PC-9 (cell line): ENCODE data around the gene FGF11. TPM values are rescaled to one million over a fixed set of nuclear protein-coding genes. Genes with fewer than 3 reads are reported as not detected.
A peak's percentile ranks its signal among the peaks of the same experiment; 100 is the strongest.

ENCODE experiments used
- BruUV-seq: library from RNA; stranded (reverse); fragments of 400-500 nt; replicated peaks from 2 replicates; lab custom pipeline; 2021; lab: Mats Ljungman, UMichigan
- CTCF ChIA-PET: fragments of 300-600 bp; sonication (Branson Sonifier 250); formaldehyde crosslinking; loops from one replicate; lab custom pipeline; 2022; ENCODE audit warnings: antibody characterized with exemption; lab: Charles Lee
- POLR2A ChIA-PET: fragments of 300-600 bp; sonication (Branson Sonifier 250); formaldehyde crosslinking; loops from one replicate; lab custom pipeline; 2022; ENCODE audit warnings: antibody characterized with exemption; ENCODE audit not compliant: unreplicated experiment; lab: Charles Lee
- DNase-seq, 2 experiments: peaks; one replicate each; pipeline versions ENCODE4 v3.0.0 to v3.0.0-alpha.2; 2015 to 2022; ENCODE audit warnings: mixed read lengths in 1 of 2
- H2AFZ ChIP-seq: fragments of 200-600 bp; sonication (generic); 2 replicates; pipeline ENCODE4 v1.8.1; 2017; ENCODE audit warnings: antibody characterized with exemption
- H3F3A ChIP-seq: fragments of 200-600 bp; sonication (generic); 2 replicates; pipeline ENCODE4 v1.8.1; 2017; ENCODE audit warnings: antibody characterized with exemption, mild to moderate bottlenecking, low read depth; ENCODE audit not compliant: insufficient read depth
- H3K27ac ChIP-seq: fragments of 200-600 bp; sonication (generic); 2 replicates; pipeline ENCODE4 v1.6.1; 2016; ENCODE audit warnings: mixed run types
- H3K27me3 ChIP-seq: fragments of 200-600 bp; sonication (generic); 2 replicates; pipeline ENCODE4 v1.6.1; 2016; ENCODE audit warnings: low read depth, mixed run types; ENCODE audit not compliant: insufficient read depth
- H3K36me3 ChIP-seq: fragments of 200-600 bp; sonication (generic); 2 replicates; pipeline ENCODE4 v1.6.1; 2016; ENCODE audit warnings: low read depth, mixed run types
- H3K4me1 ChIP-seq: fragments of 200-600 bp; sonication (generic); replicated peaks from 2 replicates; pipeline ENCODE4 v1.6.1; 2016; ENCODE audit warnings: mixed run types; ENCODE audit not compliant: insufficient read depth
- H3K4me2 ChIP-seq: fragments of 200-600 bp; sonication (generic); 2 replicates; pipeline ENCODE4 v1.6.1; 2017; ENCODE audit warnings: mixed run types
- H3K4me3 ChIP-seq: fragments of 200-600 bp; sonication (generic); 2 replicates; pipeline ENCODE4 v1.6.1; 2016; ENCODE audit warnings: mixed run types
- H3K79me2 ChIP-seq: fragments of 200-600 bp; sonication (generic); 2 replicates; pipeline ENCODE4 v1.6.1; 2017; ENCODE audit warnings: low read depth, mixed run types
- H3K9me2 ChIP-seq: fragments of 200-600 bp; sonication (generic); 2 replicates; pipeline ENCODE4 v1.8.1; 2017; ENCODE audit warnings: mild to moderate bottlenecking; ENCODE audit not compliant: insufficient read depth
- H3K9me3 ChIP-seq: fragments of 200-600 bp; sonication (generic); 2 replicates; pipeline ENCODE4 v1.8.1; 2016; ENCODE audit warnings: low read depth; ENCODE audit not compliant: insufficient read depth
- H4K20me1 ChIP-seq: fragments of 200-600 bp; sonication (generic); 2 replicates; pipeline ENCODE4 v1.8.1; 2017; ENCODE audit not compliant: insufficient read depth
- CTCF ChIP-seq: fragments of 200-600 bp; sonication (generic); conservative IDR thresholded peaks from 2 replicates; pipeline ENCODE4 v1.6.1; 2017; ENCODE audit warnings: mixed run types, antibody characterized with exemption, mild to moderate bottlenecking, moderate library complexity
- EZH2 ChIP-seq: fragments of 200-600 bp; sonication (generic); IDR thresholded peaks from 2 replicates; pipeline ENCODE4 v1.8.0; 2017; ENCODE audit warnings: antibody characterized with exemption, low read depth
- intact Hi-C: fragments of 100-400 bp; cut with micrococcal nuclease; formaldehyde crosslinking; loops from one replicate; pipeline ENCODE4 v1.10.0; 2022; ENCODE audit not compliant: unreplicated experiment
- total RNA-seq: library from RNA; stranded (reverse); gene quantifications from 2 replicates; pipeline ENCODE4 v1.2.3, GENCODE V29; 2021

The FGF11 gene
- total RNA-seq, 1 experiment from 2014 or later = 23.2 TPM

DNA sequence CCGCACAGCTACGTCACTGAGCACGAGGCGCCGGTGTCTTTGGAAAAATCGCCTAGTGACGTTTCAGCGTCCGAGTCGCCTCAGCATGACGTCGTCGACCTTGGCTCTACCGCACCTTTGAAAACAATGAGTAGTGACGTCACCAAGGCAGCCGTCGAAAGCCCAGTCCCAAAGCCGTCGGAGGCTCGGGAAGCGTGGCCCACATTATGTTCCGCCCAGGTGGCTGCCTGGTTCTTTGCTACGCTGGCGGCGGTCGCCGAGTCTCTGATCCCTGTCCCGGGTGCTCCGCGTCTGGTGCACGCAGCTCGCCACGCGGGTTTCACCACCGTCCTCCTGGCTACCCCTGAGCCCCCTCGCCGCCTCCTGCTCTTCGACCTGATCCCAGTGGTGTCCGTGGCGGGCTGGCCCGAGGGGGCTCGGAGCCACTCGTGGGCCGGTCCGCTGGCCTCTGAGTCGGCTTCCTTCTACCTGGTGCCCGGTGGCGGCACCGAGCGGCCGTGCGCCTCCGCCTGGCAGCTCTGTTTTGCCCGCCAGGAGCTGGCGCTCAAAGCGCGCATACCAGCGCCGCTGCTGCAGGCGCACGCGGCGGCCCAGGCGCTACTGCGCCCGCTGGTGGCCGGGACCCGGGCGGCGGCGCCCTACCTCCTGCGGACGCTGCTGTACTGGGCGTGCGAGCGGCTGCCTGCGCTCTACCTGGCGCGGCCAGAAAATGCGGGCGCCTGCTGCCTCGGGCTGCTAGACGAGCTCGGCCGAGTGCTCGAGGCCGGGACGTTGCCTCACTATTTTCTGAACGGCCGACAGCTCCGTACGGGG is 2.5 kb upstream of the FGF11 start:
- intact Hi-C loops = loop anchor here (2.0 to 5.0 kb wide), 2 partner anchors 42 to 66 kb away; partner anchors contain the start of gene PLSCR3
- DNase-seq = peak; percentile 64 to 90
- ChIA-PET CTCF (interaction anchor here (0.6 to 2.9 kb wide), 8 partner anchors 9 to 251 kb away, joined by 3 to 19 read pairs (median 6); partner anchors contain the start of genes FXR2, TMEM256 and TP53), POLR2A (interaction anchor here (0.6 to 1.1 kb wide), 4 partner anchors 9 to 250 kb away, joined by 3 to 16 read pairs (median 4); partner anchors contain the start of genes GABARAP, POLR2A and TP53)
- H3F3A ChIP-seq = peaks cover 13% of the 10 kb centered on the region; the same call in 1 of the 2 replicates
- peaks cover 8% of the 10 kb centered on the region; the same call in 1 of the 2 replicates for H3K79me2 ChIP-seq
- peak overlapping the region; percentile 90 for H3K4me2 ChIP-seq
- H3K9me3 ChIP-seq = no peaks in the 10 kb centered on the region
- H3K27ac ChIP-seq = peak overlapping the region; percentile 68; the same call in 1 of the 2 replicates
- peak overlapping the region; percentile 57 for H3K4me3 ChIP-seq
- H2AFZ ChIP-seq = peak overlapping the region; percentile 74
- H3K4me1 ChIP-seq = 0 out of 2 replicates have a peak, but pooled peaks cover 7% of the 10 kb centered on the region
- BruUV-seq = no TSS peak
- H3K36me3 ChIP-seq = no peaks in the 10 kb centered on the region
- no peaks in the 10 kb centered on the region for H3K27me3 ChIP-seq
- TF ChIP-seq EZH2 (no peak), CTCF (peak; percentile 54)
- H3K9me2 ChIP-seq = no peaks in the 10 kb centered on the region
- no peaks in the 10 kb centered on the region for H4K20me1 ChIP-seq

DNA sequence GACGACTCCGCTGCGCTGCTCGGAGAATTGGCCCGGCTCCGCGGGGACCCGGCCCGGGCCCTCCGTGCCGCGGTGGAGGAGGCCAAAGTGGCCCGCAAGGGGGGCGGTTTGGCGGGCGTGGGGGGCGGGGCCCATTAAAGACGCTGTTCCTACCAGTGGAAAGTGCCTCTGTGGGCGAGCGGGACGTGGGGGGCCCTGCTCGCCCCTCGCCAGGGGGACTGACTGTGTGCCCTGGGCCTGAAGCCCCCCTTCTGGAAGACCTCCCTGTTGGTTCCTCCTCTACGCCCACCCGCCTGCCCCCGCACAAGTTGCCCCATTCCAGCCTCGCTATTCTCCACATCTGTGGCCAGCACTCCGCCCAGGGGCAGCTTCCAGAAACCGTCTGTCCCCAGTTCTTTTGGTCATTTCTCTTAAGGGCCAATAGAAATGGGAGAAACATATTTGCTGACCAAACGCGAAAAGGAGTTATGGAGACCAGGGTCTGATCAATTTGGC is 1.9 kb upstream of the FGF11 start:
- H3K36me3 ChIP-seq = no peaks in the 10 kb centered on the region
- no peaks in the 10 kb centered on the region for H3K9me2 ChIP-seq
- peaks cover 8% of the 10 kb centered on the region; the same call in 1 of the 2 replicates for H3K79me2 ChIP-seq
- ChIA-PET CTCF (interaction anchor here (0.6 to 2.9 kb wide), 5 partner anchors 8 to 250 kb away, joined by 3 to 19 read pairs (median 5); partner anchors contain the start of genes TMEM256 and TP53), POLR2A (interaction anchor here (0.6 to 0.7 kb wide), 2 partner anchors 8 to 146 kb away, joined by 4 to 7 read pairs; no protein-coding TSS in a partner anchor)
- H3K4me1 ChIP-seq = 0 out of 2 replicates have a peak, but pooled peaks cover 7% of the 10 kb centered on the region
- H3K4me3 ChIP-seq = peak overlapping the region; percentile 57; the same call in 1 of the 2 replicates
- H2AFZ ChIP-seq = no peak overlapping the region
- H4K20me1 ChIP-seq = no peaks in the 10 kb centered on the region
- DNase-seq = no peak
- H3K4me2 ChIP-seq = peak overlapping the region; percentile 90
- no TSS peak for BruUV-seq
- no peak overlapping the region for H3K27ac ChIP-seq
- no peaks in the 10 kb centered on the region for H3K27me3 ChIP-seq
- TF ChIP-seq EZH2 = no peak
- TF ChIP-seq CTCF = no peak
- peaks cover 13% of the 10 kb centered on the region; the same call in 1 of the 2 replicates for H3F3A ChIP-seq
- intact Hi-C loops = loop anchor here (2.0 to 5.0 kb wide), 2 partner anchors 43 to 65 kb away; partner anchors contain the start of gene PLSCR3
- no peaks in the 10 kb centered on the region for H3K9me3 ChIP-seq
